ENCODE data around the gene PIK3R1. TPM values are rescaled to one million over a fixed set of nuclear protein-coding genes. Genes with fewer than 3 reads are reported as not detected.

The PIK3R1 gene
- total and polyA plus RNA-seq, 10 of the 15 experiments (the other 5 are each of a cell fraction or from before 2014, with no cell fraction given), result 7.8 to 38.4 (median 15.7) TPM

DNA sequence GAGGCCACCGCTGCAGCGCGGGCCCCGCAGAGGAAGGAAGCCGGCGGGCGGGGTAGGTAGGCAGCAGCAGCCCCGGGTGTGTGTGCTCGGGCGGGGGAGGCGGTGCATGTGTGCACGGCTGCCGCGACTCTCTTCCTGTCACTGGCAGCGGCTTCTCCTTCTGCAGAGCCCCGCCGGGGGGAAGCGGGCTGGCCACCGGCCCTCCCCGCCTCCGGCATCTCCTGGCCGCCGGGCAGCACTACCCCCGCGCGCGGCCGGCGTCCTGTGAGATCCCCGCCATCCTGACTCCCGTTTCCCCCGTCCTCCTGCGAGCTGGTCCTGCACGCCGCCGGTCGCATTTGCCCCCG, 315 bp downstream of the PIK3R1 start (continued):
- TF ChIP-seq, protein P1, sequence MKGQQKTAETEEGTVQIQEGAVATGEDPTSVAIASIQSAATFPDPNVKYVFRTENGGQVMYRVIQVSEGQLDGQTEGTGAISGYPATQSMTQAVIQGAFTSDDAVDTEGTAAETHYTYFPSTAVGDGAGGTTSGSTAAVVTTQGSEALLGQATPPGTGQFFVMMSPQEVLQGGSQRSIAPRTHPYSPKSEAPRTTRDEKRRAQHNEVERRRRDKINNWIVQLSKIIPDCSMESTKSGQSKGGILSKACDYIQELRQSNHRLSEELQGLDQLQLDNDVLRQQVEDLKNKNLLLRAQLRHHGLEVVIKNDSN (IDR thresholded peaks at IDR 0.05; ENCODE audit: borderline replicate concordance, extremely low read length, insufficient read depth, low read depth, low read length), result no peak
- 0 out of 2 replicates have a peak, but pooled peaks have one; percentile 7 for TF ChIP-seq CREB1 (IDR thresholded peaks at IDR 0.05; ENCODE audit: low read depth)
- TF ChIP-seq CHD1 (IDR thresholded peaks at IDR 0.05; ENCODE audit: low read depth, low read length), result 0 out of 2 replicates have a peak, but pooled peaks have one; percentile 6
- peak; percentile 6; the same call in 1 of the 2 replicates for TF ChIP-seq IKZF1 (conservative IDR thresholded peaks at IDR 0.05)

DNA sequence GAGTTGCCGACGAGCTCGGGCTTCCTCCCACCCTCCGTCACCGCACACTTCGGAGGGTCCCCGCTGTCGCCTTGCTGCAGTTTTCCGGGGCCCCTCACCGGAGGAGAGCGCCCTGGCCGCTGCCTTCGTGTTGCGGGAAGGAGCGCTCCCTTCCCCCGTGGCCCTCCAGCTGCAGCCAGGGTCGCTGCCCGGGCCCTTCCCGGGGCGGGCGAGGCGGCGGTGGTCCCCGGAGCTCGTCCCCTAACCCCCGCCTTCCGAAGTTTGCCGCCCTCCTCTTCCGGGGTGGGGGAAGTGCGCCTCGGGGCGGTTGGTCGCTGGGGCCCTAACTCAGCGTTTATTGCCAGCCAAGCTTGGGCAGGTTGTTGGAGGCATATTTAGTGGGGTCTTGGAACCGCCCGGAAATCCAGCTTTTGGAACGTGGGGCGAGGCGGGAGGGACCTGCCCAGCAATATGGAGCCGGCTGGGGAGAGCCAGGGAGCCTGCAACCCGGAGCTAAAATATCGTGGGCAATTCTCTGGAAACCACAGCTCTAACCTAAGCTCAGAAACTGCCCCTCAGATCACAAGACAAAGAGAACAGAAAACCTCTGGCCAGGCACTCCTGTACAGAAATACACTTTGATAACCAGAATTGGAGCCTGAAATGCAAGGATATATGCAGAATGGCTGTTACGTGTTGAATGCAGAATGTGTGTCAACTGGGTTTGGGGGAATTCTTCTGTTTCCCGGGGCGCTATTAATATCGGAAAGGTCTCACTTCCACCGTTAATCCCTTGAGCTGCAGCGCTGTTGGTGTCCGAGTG, 890 bp downstream of the PIK3R1 start:
- no peak for FAIRE-seq
- no TSS peak for BruUV-seq (replicated peaks)
- peaks cover 56% of the 10 kb centered on the region for H3K79me2 ChIP-seq (ENCODE audit: control insufficient read depth, insufficient read depth, low read length)
- TF ChIP-seq GATAD2B (conservative IDR thresholded peaks at IDR 0.05; ENCODE audit: low read depth), result peak; percentile 40
- 0 out of 4 replicates have a peak, but pooled peaks of 1 of the 2 experiments have one; percentile 17 for TF ChIP-seq IKZF2 (IDR thresholded peaks at IDR 0.05)
- TF ChIP-seq RUNX3 (IDR thresholded peaks at IDR 0.05; ENCODE audit: low read length), result peak; percentile 80
- peak; percentile 22; the same call in 1 of the 2 replicates for TF ChIP-seq PML (IDR thresholded peaks at IDR 0.05; ENCODE audit: low read length)
- no peak for TF ChIP-seq ZZZ3 (IDR thresholded peaks at IDR 0.05; ENCODE audit: control insufficient read depth, insufficient read length, low read depth)
- TF ChIP-seq, protein P2, sequence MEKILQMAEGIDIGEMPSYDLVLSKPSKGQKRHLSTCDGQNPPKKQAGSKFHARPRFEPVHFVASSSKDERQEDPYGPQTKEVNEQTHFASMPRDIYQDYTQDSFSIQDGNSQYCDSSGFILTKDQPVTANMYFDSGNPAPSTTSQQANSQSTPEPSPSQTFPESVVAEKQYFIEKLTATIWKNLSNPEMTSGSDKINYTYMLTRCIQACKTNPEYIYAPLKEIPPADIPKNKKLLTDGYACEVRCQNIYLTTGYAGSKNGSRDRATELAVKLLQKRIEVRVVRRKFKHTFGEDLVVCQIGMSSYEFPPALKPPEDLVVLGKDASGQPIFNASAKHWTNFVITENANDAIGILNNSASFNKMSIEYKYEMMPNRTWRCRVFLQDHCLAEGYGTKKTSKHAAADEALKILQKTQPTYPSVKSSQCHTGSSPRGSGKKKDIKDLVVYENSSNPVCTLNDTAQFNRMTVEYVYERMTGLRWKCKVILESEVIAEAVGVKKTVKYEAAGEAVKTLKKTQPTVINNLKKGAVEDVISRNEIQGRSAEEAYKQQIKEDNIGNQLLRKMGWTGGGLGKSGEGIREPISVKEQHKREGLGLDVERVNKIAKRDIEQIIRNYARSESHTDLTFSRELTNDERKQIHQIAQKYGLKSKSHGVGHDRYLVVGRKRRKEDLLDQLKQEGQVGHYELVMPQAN (conservative IDR thresholded peaks at IDR 0.05), result peak; percentile 33; the same call in 1 of the 2 replicates
- TF ChIP-seq RB1 (IDR thresholded peaks at IDR 0.05; ENCODE audit: borderline replicate concordance), result no peak
- TF ChIP-seq, protein P3, sequence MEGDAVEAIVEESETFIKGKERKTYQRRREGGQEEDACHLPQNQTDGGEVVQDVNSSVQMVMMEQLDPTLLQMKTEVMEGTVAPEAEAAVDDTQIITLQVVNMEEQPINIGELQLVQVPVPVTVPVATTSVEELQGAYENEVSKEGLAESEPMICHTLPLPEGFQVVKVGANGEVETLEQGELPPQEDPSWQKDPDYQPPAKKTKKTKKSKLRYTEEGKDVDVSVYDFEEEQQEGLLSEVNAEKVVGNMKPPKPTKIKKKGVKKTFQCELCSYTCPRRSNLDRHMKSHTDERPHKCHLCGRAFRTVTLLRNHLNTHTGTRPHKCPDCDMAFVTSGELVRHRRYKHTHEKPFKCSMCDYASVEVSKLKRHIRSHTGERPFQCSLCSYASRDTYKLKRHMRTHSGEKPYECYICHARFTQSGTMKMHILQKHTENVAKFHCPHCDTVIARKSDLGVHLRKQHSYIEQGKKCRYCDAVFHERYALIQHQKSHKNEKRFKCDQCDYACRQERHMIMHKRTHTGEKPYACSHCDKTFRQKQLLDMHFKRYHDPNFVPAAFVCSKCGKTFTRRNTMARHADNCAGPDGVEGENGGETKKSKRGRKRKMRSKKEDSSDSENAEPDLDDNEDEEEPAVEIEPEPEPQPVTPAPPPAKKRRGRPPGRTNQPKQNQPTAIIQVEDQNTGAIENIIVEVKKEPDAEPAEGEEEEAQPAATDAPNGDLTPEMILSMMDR (IDR thresholded peaks at IDR 0.05 in 2 of 3, conservative IDR thresholded peaks at IDR 0.05 in 1 of 3; ENCODE audit: control insufficient read depth in 2 of 3, extremely low read depth in 1 of 3, insufficient read depth in 1 of 3, low read depth in 3 of 3, low read length in 3 of 3), result 0 out of 6 replicates have a peak, but pooled peaks of 1 of the 3 experiments have one; percentile 5
- 0 out of 2 replicates have a peak, but pooled peaks have one; percentile 38 for TF ChIP-seq CHD2 (IDR thresholded peaks at IDR 0.05; ENCODE audit: borderline replicate concordance, low read depth, low read length)
- TF ChIP-seq TCF7 (IDR thresholded peaks at IDR 0.05; ENCODE audit: borderline replicate concordance), result peak; percentile 47; the same call in 1 of the 2 replicates

More for the DNA sequence above, 890 bp downstream of the PIK3R1 start:
- no peak for DNase-seq (ENCODE audit: low read depth, low spot score)
- peak overlapping the region; percentile 64 for H3K4me2 ChIP-seq (ENCODE audit: control insufficient read depth, insufficient read depth)
- intact Hi-C loops (cut with micrococcal nuclease; ENCODE audit: unreplicated experiment) (loop anchor here (2.0 kb wide), 3 partner anchors 22 to 176 kb away; no protein-coding TSS in a partner anchor), in situ Hi-C loops (cut with MboI) (no loop called here)
- WGBS (ENCODE audit: insufficient coverage, insufficient replicate concordance, low lambda C conversion rate, missing lambda C conversion rate), result under 1% methylated on average over 49 of the region's 49 CpGs
- ChIA-PET CTCF (interaction anchor here (0.6 to 2.9 kb wide), 12 partner anchors 8 to 881 kb away, joined by 3 to 21 read pairs (median 5); no protein-coding TSS in a partner anchor), SMC1A (ENCODE audit: uncharacterized antibody, unreplicated experiment) (interaction anchor here (0.6 to 5.1 kb wide), 16 partner anchors 8 to 970 kb away, joined by 3 to 39 read pairs (median 6); no protein-coding TSS in a partner anchor), RAD21 (ENCODE audit: unreplicated experiment) (interaction anchor here (0.8 to 3.0 kb wide), 18 partner anchors 13 to 1012 kb away, joined by 3 to 18 read pairs (median 4); no protein-coding TSS in a partner anchor), POLR2A (interaction anchor here (0.6 to 3.2 kb wide), 14 partner anchors 12 to 1001 kb away, joined by 3 to 12 read pairs (median 3); a partner anchor contains a TSS)
- H3K27ac ChIP-seq (ENCODE audit: control insufficient read depth, insufficient read depth), result peak overlapping the region; percentile 80
- H3K9ac ChIP-seq (ENCODE audit: control insufficient read depth, insufficient read depth, low read length), result peak overlapping the region; percentile 77
- peak overlapping the region; percentile 55 for H2AFZ ChIP-seq (ENCODE audit: control insufficient read depth, low read depth, low read length)
- H3K9me3 ChIP-seq (replicated peaks; ENCODE audit: control insufficient read depth, insufficient read depth, low read length), result peaks cover 2% of the 10 kb centered on the region; the same call in 2 of the 3 replicates
- peaks cover 3% of the 10 kb centered on the region for H4K20me1 ChIP-seq (ENCODE audit: control insufficient read depth, insufficient read depth)
- H3K36me3 ChIP-seq (ENCODE audit: control insufficient read depth in 2 of 2, insufficient read depth in 2 of 2, low read length in 1 of 2), result no peaks in the 10 kb centered on the region
- peak overlapping the region; percentile 92 for H3K4me3 ChIP-seq
- no peaks in the 10 kb centered on the region for H3K27me3 ChIP-seq (replicated peaks in 1 of 2; ENCODE audit: control insufficient read depth in 2 of 2, insufficient read depth in 2 of 2, low read length in 1 of 2)
- H3K4me1 ChIP-seq (ENCODE audit: control insufficient read depth, insufficient read depth, low read length), result peaks cover 4% of the 10 kb centered on the region; the same call in 1 of the 2 replicates
- peak; percentile 54 for ATAC-seq

Measured in GM12878 (cell line).